HG03469 (cell line): ENCODE measurements around the gene EIF4E2.
"Not testable (repeated sequence)": the region's sequence is repeated elsewhere in the genome, so short reads cannot be mapped to it uniquely, and the experiment has no call there.

Experiments used
- ATAC-seq: cut with Tn5 transposase; IDR thresholded peaks from one replicate; pipeline ENCODE4 v1.9.1; 2021; ENCODE audit warnings: mild to moderate bottlenecking, moderate library complexity, moderate number of reproducible peaks; ENCODE audit not compliant: unreplicated experiment

EIF4E2 gene

GRCh38 chr2:232521959-232522622, 28.4 kb upstream of the EIF4E2 start:
- no peak for ATAC-seq

DNA sequence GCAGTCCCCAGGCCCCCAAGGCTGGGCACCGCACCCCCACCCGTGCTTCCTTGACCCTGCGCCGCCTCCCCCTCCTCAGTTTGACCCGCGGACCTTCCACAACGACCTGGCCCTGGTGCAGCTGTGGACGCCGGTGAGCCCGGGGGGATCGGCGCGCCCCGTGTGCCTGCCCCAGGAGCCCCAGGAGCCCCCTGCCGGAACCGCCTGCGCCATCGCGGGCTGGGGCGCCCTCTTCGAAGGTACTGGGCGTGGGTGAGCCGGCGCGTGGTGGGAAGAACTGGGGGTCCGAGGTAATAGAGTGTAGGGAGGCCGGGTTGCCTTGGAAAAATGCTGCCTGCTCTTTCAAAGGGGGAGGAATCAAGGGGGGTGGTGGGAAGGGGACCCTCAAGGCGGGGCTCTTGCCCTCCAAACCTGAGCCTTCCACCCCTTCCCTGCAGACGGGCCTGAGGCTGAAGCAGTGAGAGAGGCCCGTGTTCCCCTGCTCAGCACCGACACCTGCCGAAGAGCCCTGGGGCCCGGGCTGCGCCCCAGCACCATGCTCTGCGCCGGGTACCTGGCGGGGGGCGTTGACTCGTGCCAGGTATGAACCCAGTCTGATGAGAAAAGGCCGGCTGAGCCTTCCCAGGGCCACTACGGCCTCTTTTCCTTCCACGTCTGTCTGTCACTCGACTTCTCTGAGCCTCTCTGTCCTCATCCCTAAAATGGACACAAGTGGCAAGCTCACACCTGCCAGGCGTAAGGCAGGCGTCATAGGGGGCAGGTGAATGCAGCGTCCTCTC, 27.7 kb upstream of the EIF4E2 start:
- ATAC-seq = no peak

DNA sequence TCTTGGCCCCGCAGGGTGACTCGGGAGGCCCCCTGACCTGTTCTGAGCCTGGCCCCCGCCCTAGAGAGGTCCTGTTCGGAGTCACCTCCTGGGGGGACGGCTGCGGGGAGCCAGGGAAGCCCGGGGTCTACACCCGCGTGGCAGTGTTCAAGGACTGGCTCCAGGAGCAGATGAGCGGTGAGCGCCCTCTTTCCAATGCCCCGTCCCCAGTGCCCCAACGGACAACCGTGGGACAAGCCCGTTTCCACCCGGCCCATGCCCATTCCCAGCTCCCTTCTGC, 27.1 kb upstream of the EIF4E2 start:
- ATAC-seq = no peak

DNA sequence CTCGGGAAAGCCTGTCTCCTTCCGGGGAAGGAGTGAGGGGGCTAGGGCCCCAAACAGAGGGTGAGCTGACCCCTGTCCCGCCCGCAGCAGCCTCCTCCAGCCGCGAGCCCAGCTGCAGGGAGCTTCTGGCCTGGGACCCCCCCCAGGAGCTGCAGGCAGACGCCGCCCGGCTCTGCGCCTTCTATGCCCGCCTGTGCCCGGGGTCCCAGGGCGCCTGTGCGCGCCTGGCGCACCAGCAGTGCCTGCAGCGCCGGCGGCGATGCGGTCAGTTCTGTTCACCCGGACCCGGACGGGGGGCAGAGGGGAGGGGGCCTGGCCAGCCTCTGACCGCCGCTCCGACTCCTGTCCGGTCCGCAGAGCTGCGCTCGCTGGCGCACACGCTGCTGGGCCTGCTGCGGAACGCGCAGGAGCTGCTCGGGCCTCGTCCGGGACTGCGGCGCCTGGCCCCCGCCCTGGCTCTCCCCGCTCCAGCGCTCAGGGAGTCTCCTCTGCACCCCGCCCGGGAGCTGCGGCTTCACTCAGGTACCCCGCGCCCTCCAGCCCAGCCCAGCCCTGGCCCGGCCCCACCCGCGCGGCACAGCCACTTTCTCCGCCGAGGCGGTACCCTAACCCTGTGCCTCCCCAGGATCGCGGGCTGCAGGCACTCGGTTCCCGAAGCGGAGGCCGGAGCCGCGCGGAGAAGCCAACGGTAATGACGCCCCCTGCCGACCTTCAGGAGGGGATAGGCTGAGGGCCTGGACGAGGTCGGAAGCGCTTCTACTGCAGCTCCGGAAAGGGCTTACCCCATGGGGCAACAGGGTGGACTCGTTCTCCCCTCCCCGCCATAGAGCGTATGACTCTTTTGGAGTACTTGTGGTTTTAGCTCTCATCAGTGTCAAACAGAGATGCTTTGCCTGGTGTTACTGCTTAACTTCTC, 26.5 kb upstream of the EIF4E2 start:
- ATAC-seq = no peak

DNA sequence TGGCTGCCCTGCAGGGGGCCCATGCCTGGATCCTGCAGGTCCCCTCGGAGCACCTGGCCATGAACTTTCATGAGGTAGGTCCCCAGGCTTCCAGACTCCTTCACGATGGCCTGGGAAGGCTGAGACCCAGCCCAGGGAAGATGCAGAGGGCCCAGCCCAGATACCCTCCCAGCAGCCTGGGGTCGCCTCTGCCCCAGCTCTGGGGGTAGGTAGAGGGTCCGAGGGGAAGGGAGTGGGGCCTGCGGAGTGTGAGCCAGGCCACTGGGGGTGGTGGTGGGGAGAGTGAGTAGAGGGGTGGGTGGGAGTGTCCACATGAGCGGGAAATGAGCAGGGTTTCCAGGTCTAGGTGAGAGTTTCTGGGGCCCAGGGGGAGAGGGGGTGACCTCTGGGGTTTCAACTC, 25.7 kb upstream of the EIF4E2 start:
- ATAC-seq = no peak

- no peak for ATAC-seq
Measured at GRCh38 chr2:232525199-232525598, 25.3 kb upstream of the EIF4E2 start.

DNA sequence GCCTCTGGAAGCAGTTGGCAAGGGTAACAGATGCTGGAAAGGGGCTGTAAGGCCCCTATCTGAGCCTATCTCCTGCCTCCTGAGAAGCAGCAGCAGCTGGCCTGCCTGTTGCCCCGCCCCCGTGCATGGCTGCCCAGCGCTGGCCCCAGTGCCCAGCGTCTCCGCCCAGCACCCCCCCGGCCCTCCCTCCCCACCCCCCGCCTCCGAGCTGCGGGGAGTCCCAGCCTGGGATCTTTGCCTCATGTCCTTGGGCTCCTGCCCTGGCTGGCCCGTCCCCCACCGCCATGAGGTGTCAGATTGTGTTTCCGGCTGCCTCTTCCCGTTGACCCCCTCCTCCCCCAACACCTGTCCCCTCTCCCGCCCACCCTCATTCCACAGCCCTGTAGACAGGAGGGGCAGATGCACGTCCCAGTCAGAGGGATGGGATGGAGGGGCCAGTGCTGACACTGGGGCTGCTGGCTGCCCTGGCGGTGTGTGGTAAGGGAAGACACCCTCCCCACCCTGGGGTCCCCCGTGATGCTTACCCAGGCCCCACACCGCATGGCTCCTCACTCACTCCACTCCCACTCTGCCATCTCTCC, 24.6 kb upstream of the EIF4E2 start, which contains the start of gene CHRND:
Gene CHRND (plus strand): TSS at position 370 of the 581 bp plus-strand sequence. CDS start 56 bp downstream, at position 426.
- ATAC-seq = no peak

- ATAC-seq = no peak
Measured at GRCh38 chr2:232526372-232526941, 24.0 kb upstream of the EIF4E2 start.

- no peak for ATAC-seq
Measured at GRCh38 chr2:232527905-232528470, 22.5 kb upstream of the EIF4E2 start.

DNA sequence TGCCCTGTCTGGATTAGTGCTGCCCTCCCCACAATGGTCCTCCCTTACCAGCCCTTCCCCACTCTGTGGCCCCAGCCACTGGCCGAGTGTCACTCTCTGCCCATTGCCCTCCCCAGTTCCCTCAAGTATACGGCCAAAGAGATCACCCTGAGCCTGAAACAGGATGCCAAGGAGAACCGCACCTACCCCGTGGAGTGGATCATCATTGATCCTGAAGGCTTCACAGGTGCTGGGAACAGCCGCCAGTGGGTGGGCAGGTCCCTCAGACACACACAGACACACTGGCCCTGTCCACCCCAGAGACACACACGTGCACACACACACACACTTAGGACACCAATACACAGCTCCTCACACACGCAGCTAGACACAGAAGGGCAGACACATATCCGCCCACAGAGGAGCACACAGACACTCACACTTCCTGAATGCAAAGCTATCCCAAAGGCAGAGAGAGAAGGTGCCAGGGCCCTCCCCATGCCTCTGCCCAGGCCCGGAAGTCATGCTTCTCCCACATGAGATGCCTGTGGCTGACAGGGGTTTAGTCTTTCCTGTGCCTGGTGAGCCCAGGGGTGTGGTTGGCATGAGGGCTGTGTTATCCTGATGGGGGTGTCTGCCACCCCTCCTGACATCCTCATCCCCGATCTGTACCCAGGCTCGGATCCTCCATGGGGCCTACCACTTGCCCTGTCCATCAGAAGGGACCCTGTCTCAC, 21.6 kb upstream of the EIF4E2 start:
- ATAC-seq = no peak

DNA sequence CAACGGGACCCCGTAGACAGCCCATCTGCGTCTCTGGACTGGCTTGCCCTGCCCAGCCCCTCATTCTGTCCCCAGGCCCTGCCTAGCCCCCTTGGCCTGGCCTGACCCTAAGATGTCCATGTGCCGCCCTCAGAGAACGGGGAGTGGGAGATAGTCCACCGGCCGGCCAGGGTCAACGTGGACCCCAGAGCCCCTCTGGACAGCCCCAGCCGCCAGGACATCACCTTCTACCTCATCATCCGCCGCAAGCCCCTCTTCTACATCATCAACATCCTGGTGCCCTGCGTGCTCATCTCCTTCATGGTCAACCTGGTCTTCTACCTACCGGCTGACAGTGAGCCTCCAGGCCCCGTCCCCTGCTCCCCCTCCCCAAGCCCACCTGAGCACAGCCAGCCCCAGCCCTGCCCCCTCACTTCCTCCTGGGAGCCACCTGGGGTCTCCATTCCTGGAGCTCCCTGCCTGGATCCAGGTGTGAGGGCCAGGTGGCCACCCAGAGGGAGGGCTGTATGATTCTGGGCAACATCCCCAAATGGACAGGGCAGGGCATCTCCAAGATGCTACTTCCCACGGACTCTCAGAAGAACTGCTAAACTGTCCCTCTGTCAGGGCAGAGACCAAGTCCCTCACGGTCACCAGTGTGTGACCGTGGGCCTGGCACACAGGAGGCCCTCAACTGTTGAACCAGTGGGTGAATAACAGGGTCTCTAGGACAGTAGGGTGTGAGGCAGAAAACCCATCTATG, 20.5 kb upstream of the EIF4E2 start:
- ATAC-seq = no peak

GRCh38 chr2:232530626-232531260, 19.7 kb upstream of the EIF4E2 start:
- no peak for ATAC-seq

GRCh38 chr2:232532419-232532818, 18.1 kb upstream of the EIF4E2 start:
- no peak for ATAC-seq

- not testable (repeated sequence) for ATAC-seq
Measured at GRCh38 chr2:232532821-232533220, 17.7 kb upstream of the EIF4E2 start.

DNA sequence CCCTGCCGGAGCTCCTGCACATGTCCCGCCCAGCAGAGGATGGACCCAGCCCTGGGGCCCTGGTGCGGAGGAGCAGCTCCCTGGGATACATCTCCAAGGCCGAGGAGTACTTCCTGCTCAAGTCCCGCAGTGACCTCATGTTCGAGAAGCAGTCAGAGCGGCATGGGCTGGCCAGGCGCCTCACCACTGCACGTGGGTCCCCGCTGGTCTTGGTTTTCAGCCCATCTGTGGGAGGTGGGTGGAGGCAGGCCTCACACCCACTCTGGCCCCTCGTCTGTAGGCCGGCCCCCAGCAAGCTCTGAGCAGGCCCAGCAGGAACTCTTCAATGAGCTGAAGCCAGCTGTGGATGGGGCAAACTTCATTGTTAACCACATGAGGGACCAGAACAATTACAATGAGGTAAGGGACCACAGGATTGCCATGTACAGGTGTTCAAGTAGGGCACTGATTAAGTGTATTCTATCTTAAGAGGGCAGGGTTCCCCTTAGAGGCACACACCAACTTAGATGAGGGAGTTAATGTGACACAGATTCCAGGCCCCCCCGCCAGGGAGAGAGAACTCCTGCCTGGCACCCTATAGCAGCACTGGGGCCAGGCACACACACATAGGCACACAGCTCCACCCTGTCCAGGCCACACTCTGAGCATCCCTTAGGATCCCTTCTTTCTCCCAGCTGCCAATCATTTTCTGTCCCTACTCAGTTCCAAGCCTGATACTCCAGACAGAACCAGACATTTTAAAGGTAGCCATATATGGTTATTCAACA, 16.4 kb upstream of the EIF4E2 start:
- no peak for ATAC-seq

GRCh38 chr2:232534940-232535651, 15.4 kb upstream of the EIF4E2 start:
- ATAC-seq = no peak

DNA sequence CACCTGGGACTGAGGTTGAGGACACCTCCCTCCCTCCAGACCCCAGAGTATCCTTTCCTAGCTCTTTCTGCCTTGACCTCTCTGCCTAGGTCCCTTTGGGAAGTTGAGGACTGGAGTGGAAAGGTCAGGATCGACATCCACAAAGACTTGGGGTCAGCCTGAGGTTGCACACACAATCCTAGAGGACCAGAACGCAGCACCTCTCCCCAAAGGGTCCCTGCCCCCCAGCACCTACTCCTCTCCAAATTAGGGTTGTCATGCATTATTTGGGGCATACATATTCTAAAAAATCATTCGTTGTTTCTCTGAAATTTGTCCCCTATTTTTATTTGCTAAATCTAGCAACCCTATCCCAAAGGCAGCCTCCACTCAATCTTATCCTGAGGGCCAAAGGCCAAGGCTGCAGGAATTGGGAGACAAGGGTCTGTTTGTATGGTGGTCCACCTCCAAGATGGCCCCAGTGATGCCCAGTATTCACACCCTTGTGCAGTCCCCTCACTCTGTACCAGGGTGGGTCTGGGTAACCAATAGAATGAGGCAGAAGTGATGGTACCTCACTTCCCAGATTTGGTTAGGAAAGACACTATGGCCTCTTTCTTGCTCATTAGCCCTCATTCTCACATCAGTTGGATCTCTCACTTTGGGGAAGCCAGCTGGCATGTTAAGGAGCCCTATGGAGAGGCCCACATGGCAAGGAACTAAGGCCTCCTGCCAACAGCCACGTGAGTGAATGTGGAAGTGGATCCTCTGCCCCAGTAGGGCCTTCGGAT, 14.5 kb upstream of the EIF4E2 start:
- no peak for ATAC-seq
